ENCODE data around the gene VSIR.

The VSIR gene

DNA sequence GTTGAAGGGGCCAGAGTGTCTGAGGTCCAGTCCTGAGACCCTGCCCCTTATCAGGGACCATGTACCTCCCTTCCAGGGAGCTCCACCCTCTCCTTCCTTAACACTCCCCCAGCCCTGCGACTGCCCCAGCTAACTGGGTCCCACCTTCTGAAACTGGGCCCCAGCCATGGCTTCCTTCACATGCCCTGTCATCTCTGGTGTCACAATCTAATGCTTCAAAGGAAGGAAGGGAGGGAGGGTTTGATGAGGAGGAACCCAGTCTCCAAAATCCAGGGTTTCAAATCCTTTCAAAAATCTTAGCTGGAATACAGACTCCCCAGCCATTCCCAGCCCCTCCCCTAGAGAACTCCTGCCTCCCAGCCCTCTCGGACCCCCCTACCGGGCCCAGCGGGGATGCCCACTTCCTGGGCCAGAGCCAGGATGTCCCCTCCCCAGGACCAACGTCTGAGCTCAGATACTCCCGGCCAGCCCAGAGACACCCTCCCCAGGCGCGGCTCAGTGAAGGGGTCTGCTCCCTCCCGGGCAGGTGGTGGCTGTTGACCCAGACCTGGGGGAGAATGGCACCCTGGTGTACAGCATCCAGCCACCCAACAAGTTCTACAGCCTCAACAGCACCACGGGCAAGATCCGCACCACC lies 71.7 kb downstream of the VSIR start:
- in situ Hi-C loops (cut with HindIII; ENCODE audit: low sequenced_read_pairs): loop anchor here (25.0 kb wide), 1 partner anchor 314 kb away; the partner anchor contains the start of gene CDH23

DNA sequence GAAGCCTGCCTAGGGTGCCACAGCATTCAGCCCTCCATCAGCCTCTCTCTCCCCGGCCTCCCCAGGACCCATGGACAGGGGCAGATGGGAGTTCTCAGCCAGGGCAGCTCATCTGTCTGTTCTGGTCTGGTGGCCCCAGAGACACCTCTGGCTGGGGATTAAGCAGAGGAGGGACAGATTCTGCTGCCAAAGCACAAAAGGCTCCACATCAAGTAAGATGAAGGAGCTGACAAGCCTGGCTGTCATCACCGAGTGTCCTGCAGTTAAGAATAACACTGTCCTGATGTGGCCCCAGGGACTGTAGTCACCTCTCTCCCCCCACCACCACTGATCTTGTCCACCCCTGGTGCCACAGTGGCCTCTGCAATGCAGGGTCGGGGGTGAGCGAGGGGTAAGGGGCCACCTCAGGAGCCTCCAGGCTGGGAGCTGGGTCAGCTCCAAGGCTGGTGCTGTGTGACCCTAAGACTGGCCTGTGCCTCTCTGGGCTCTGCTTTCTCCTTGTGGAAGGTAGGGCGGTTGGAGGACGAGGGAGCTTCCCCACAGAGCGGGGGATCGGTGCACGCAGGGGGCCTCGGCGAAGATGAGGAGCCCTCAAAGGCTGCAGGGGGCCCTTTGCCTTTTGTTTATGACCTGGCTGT lies 72.5 kb downstream of the VSIR start:
- in situ Hi-C loops (cut with HindIII; ENCODE audit: low sequenced_read_pairs): loop anchor here (25.0 kb wide), 1 partner anchor 314 kb away; the partner anchor contains the start of gene CDH23

DNA sequence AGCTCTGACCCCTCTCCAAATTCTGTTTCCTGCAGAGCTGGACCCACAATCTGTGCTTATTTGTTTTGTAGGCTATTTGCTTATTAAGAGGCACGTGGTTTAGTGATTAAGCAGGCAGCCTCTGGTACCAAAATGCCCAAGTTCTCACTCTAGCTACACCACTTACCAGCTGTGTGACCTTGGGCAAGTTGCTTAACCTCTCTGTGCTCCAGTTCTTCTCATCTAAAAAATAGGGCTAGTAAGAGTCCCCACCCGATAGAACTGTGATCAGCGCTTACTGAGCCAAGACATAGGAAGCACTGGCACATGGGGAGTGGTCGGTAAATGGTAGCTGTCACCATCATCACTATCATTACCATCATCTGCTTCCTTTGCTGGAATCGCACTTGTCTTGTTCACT lies 74.6 kb downstream of the VSIR start:
- in situ Hi-C loops (cut with HindIII; ENCODE audit: low sequenced_read_pairs): no loop called here

DNA sequence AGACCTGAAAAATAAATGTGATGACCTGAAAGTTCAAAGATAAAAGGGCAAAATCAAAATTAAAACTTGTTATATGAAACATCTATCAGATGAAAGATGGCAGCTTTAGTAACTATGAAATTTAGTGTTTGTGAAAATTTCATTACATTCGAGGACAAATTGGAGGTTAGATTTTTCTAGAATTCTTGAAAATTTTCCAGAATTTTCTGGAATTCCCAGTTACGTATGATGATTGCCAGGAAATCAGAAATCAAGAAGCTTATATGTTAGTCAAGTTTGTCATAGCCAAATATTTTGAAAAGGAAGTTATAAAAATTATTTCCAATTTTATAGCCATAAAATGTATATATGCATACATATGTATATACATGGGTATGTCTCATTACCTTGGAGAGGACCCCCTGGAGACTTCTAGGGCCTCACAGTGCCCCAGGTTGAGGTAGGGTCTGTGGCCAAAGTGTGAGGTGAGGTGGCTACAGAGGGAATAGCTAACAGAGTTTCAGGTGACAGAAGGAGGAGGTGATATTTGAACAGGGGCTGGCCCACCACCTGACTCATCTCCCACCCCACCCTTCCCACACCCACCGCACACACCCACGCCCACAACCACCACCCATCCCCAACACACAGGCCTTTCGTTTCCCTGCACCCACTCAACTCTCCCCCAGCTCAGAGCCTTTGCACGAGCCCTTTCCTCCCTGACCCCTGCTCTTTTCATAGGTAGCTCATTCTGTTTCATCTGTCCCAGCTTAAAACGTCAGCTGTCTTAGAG lies 75.2 kb downstream of the VSIR start:
- in situ Hi-C loops (cut with HindIII; ENCODE audit: low sequenced_read_pairs): no loop called here
